Hematopoietic multipotent progenitor cell treated with erythropoietin and hydrocortisone succinate and interleukin-3 and kit ligand, for 4 days (in vitro differentiated cells): ENCODE measurements around the gene MIF4GD.
"Not testable (repeated sequence)": the region's sequence is repeated elsewhere in the genome, so short reads cannot be mapped to it uniquely, and the experiment has no call there.

Source experiments
- DNase-seq: peaks from one replicate; pipeline ENCODE4 v3.0.0-alpha.2; 2015

MIF4GD gene

GRCh38 chr17:75288359-75288758 is 17.3 kb upstream of the MIF4GD start:
- DNase-seq: no peak

GRCh38 chr17:75287221-75287620 is 16.2 kb upstream of the MIF4GD start:
- DNase-seq: no peak

- DNase-seq: no peak
Observed at GRCh38 chr17:75285123-75285522, 14.1 kb upstream of the MIF4GD start.

GRCh38 chr17:75280189-75280588 is 9.2 kb upstream of the MIF4GD start:
- DNase-seq: not testable (repeated sequence)

- DNase-seq: no peak
Observed at GRCh38 chr17:75277664-75278071, 6.6 kb upstream of the MIF4GD start.

GRCh38 chr17:75273977-75274708 is 3.1 kb upstream of the MIF4GD start:
- DNase-seq: no peak

GRCh38 chr17:75272848-75273184 is 1.8 kb upstream of the MIF4GD start:
- no peak for DNase-seq

GRCh38 chr17:75271955-75272847 is 1.2 kb upstream of the MIF4GD start:
- peak; percentile 54 for DNase-seq

- DNase-seq: peak; percentile 92
Observed at GRCh38 chr17:75271233-75271954, 363 bp upstream of the MIF4GD start.

GRCh38 chr17:75270218-75270965 is 639 bp downstream of the MIF4GD start:
- peak; percentile 92 for DNase-seq

GRCh38 chr17:75269844-75270217 is 1.2 kb downstream of the MIF4GD start:
- no peak for DNase-seq

GRCh38 chr17:75267411-75268232 is 3.4 kb downstream of the MIF4GD start:
- peak; percentile 11 for DNase-seq

GRCh38 chr17:75267153-75267410 is 3.9 kb downstream of the MIF4GD start:
- peak; percentile 19 for DNase-seq

- no peak for DNase-seq
Observed at GRCh38 chr17:75266316-75267152, 4.5 kb downstream of the MIF4GD start.

GRCh38 chr17:75265614-75266315 is 5.3 kb downstream of the MIF4GD start:
- peak; percentile 49 for DNase-seq

- DNase-seq: peak; percentile 52
Observed at GRCh38 chr17:75263055-75263454, 8.0 kb downstream of the MIF4GD start.

- no peak for DNase-seq
Observed at GRCh38 chr17:75262112-75262606, 8.9 kb downstream of the MIF4GD start.

- peak; percentile 98 for DNase-seq
Observed at GRCh38 chr17:75261336-75262111, 9.5 kb downstream of the MIF4GD start, which contains the start of the genes GGA3 and MRPS7. Gene GGA3, minus strand, starts transcription at chr17:75261606. Its CDS starts 19 bp downstream, at chr17:75261587. Gene MRPS7, plus strand, starts transcription at chr17:75261879. Its CDS starts 22 bp downstream, at chr17:75261901.

- DNase-seq: no peak
Observed at GRCh38 chr17:75260641-75261335, 10.2 kb downstream of the MIF4GD start.
